Psoas muscle (tissue), 8 donors: ENCODE results near the gene VAV2. TPM values are rescaled to one million over a fixed set of nuclear protein-coding genes. Genes with fewer than 3 reads are reported as not detected.

Experiments used
- ATAC-seq, 4 donors: fragments of 200-7000 bp; cut with Tn5 transposase; one replicate each; pipeline ENCODE4 v1.9.1; 2020; ENCODE audit warnings: moderate library complexity in 3 of 4, mild to moderate bottlenecking in 2 of 4
- DNase-seq, 2 donors: peaks; one replicate each; pipeline ENCODE4 v3.0.0-alpha.2; 2020
- H3K27ac ChIP-seq: fragments of 200-600 bp; one replicate; pipeline ENCODE4 v1.8.0; 2022
- H3K27me3 ChIP-seq, 3 donors: fragments of 200-600 bp in 1 of 3; one replicate each; pipeline versions ENCODE4 v1.6.1 to v1.8.0; 2013 to 2022; ENCODE audit warnings: low read length in 2 of 3, mild to moderate bottlenecking in 2 of 3, moderate library complexity in 1 of 3; ENCODE audit not compliant: insufficient read depth in 3 of 3
- H3K36me3 ChIP-seq, 2 donors: fragments of 200-600 bp in 1 of 2; one replicate each; pipeline versions ENCODE4 v1.6.1 to v1.8.0; 2013 to 2022; ENCODE audit warnings: low read depth in 1 of 2, mild to moderate bottlenecking in 1 of 2, moderate library complexity in 1 of 2; ENCODE audit not compliant: insufficient read depth in 1 of 2
- H3K4me1 ChIP-seq: fragments of 200-600 bp; one replicate; pipeline ENCODE4 v1.8.0; 2022
- H3K4me3 ChIP-seq: fragments of 200-600 bp; one replicate; pipeline ENCODE4 v1.8.0; 2022; ENCODE audit warnings: mild to moderate bottlenecking
- H3K9me3 ChIP-seq: fragments of 200-600 bp; one replicate; pipeline ENCODE4 v1.8.0; 2022
- WGBS, 3 donors: extraction: QIAGEN DNeasy Blood & Tissue Kit; methylation state at CpG; one replicate each; pipeline versions ENCODE4 v1.1.6 to v1.1.7; 2013; 5-methylcytosine and 5-hydroxymethylcytosine counted together
- intact Hi-C, 2 donors: fragments of 100-400 bp; cut with DNase I; formaldehyde crosslinking; loops; one replicate each; pipeline versions ENCODE4 v1.11.0 to v1.14.2; 2022
- polyA plus RNA-seq, 3 donors: library from polyadenylated mRNA; stranded (reverse); fragments of 200-250 nt; gene quantifications; one replicate each; pipeline ENCODE4 v1.2.3, GENCODE V29; 2013
- total RNA-seq, 4 donors: library from RNA; stranded (reverse); fragmentation: NEBNext Ultra II Directional in 2 of 4; extraction: Animal tissue kit (Norgen Biotek cat#: 25700) in 2 of 4; gene quantifications; one replicate each; pipeline versions ENCODE4 v1.2.1 to v1.2.4, GENCODE V29; 2021 to 2023
- TF ChIP-seq, protein P1 (sequence below): fragments of 200-600 bp; IDR thresholded peaks from one replicate; pipeline ENCODE4 v1.8.0; 2022; ENCODE audit warnings: antibody characterized with exemption
- donor health status: healthy with polysubstance abuse.
- donor health status: DM: no; HTN: no; CAD: no; lungs with moderate emphysema.
- donor health status: Bipolar disorder and iron deficiency.
- donor health status: healthy.
- donor health status: DM: yes; HTN: yes; CAD: no.
- donor health status: DM: no; HTN: no; CAD: no.
- donor health status: DM: no; HTN: no; CAD: no.
- donor health status: DM: yes; HTN: yes; CAD: no.

The VAV2 gene
- total and polyA plus RNA-seq, 7 donors, result 0.70 to 2.9 (median 1.4) TPM

DNA sequence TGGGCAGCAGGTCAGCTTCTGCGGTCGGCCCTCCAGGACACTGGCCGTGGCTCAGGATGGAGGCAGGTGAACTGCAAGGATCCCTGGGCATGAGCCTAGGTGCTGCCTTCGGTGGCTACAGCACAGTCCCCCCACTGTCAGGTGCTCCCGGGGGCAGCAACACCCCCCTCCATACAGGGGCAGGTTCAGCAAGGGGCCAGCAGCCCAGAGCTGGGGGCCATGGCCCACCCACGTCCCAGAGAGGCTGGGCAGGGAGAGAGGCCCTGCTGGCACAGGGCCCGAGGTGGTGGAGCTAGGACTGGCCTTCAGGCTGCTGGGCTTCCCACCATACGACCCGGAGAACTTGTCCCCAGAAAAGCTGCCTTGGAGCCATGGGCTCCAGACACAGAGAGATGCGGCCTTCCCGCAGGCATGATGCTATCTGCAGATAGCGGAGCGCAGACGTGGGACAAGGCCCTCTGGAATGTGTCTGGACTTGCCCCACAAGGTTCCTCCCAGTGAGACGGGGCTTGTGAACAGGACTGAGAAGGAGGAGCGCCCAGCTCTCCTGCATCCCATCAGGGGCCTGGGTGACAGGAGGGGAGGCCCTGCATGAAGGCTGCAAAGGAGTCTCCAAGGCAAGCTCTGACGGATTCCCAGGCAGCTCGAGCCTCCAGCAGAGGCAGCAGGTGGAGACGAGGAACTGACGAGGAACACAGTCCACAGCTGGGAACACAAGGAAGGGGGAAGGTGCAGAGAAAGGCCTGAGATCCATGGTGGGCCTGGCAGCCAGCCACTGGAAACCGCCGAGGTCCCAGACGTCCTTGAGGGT, 111.1 kb downstream of the VAV2 start:
- no peaks in the 10 kb centered on the region for H3K4me1 ChIP-seq
- DNase-seq (peak in 1 of 2 donors; percentile 7), ATAC-seq (no peak)
- no peak overlapping the region for H3K27ac ChIP-seq
- H3K27me3 ChIP-seq, result peaks cover 0 to 27% (median 7%) of the 10 kb centered on the region in 3 donors
- no peak overlapping the region for H3K4me3 ChIP-seq
- 74 to 84% (median 77%) methylated on average over 23 of the region's 23 CpGs for WGBS, 3 donors
- TF ChIP-seq, protein P1, sequence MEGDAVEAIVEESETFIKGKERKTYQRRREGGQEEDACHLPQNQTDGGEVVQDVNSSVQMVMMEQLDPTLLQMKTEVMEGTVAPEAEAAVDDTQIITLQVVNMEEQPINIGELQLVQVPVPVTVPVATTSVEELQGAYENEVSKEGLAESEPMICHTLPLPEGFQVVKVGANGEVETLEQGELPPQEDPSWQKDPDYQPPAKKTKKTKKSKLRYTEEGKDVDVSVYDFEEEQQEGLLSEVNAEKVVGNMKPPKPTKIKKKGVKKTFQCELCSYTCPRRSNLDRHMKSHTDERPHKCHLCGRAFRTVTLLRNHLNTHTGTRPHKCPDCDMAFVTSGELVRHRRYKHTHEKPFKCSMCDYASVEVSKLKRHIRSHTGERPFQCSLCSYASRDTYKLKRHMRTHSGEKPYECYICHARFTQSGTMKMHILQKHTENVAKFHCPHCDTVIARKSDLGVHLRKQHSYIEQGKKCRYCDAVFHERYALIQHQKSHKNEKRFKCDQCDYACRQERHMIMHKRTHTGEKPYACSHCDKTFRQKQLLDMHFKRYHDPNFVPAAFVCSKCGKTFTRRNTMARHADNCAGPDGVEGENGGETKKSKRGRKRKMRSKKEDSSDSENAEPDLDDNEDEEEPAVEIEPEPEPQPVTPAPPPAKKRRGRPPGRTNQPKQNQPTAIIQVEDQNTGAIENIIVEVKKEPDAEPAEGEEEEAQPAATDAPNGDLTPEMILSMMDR, result no peak
- no peaks in the 10 kb centered on the region for H3K36me3 ChIP-seq
- intact Hi-C loops, result no loop called here
- H3K9me3 ChIP-seq, result no peaks in the 10 kb centered on the region

DNA sequence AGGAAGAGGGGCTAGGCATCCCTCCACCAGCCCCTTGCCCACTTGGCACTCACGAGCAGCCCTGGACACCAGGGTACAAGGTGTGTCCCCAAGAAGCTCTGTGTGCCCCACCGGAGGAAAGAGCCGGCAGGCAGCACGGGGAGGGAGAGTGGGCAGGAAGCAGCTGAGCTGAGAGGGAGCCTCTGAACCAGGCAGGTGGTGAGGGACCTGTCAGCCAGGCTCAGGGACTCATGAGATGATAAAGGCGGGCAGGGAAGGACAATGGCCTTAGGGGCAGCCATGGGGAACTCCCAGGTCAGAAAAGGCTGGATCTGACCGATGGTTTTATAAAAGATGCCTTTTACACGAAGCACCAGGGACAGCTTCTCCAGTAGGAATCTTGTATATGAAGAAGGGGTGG, 112.0 kb downstream of the VAV2 start:
- no peak overlapping the region for H3K4me3 ChIP-seq
- TF ChIP-seq, protein P1, result no peak
- no peak overlapping the region for H3K27ac ChIP-seq
- peaks cover 0 to 36% (median 7%) of the 10 kb centered on the region in 3 donors for H3K27me3 ChIP-seq
- H3K9me3 ChIP-seq, result no peaks in the 10 kb centered on the region
- no peaks in the 10 kb centered on the region for H3K4me1 ChIP-seq
- H3K36me3 ChIP-seq, result no peaks in the 10 kb centered on the region
- ATAC-seq, result no peak
- peak in 1 of 2 donors; percentile 5 for DNase-seq
- intact Hi-C loops, result no loop called here
- 77 to 89% (median 82%) methylated on average over 7 of the region's 7 CpGs for WGBS, 3 donors

DNA sequence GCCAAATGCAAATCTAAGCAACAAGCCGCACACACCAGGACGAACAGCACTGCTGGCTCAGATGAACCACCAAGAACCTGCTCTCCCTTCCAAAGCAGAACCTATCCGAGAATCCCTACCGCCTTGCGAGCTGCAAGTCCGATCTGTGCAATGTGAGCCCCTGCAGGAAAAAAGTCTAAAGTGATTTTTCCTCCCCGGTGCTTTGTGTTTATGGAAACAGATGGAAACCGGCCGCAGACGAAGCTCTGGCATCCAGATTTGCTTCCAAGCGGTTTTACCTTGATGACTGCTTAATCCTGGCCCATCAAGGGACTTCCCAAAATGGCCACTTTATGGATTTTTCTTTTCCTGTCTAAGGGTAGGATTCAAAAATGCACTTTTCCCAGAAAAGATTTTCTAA, 112.5 kb downstream of the VAV2 start:
- no peak overlapping the region for H3K27ac ChIP-seq
- TF ChIP-seq, protein P1, result no peak
- H3K9me3 ChIP-seq, result no peaks in the 10 kb centered on the region
- WGBS, 3 donors, result 87 to 91% (median 88%) methylated on average over 11 of the region's 11 CpGs
- no peak for ATAC-seq
- no peak overlapping the region for H3K4me3 ChIP-seq
- H3K36me3 ChIP-seq, result no peaks in the 10 kb centered on the region
- H3K27me3 ChIP-seq, result peaks cover 0 to 39% (median 7%) of the 10 kb centered on the region in 3 donors
- H3K4me1 ChIP-seq, result no peaks in the 10 kb centered on the region
- DNase-seq, result no peak
- intact Hi-C loops, result no loop called here

DNA sequence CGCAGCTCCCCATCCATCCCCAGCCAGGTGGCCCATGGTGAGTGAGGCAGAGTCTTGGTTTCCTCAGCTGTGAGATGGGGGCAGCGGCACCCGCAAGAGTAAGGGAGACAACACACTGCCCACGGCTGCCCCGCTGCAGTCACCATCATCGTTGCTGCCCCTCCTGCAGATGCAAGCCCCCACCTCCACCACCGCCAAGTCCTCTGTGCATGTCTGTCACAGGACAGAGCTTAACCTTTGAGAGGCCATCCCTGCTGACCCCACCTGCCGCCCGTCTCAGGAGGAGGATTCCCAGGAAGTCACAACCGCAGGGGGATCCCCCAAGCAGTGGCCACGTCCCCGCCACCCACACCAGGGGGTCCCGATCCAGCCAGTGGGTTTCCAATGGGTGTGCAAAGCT, 113.7 kb downstream of the VAV2 start:
- Histone ChIP-seq H3K4me1 (no peaks in the 10 kb centered on the region), H3K9me3 (no peaks in the 10 kb centered on the region), H3K27me3 (peaks cover 0 to 36% (median 7%) of the 10 kb centered on the region in 3 donors), H3K4me3 (no peak overlapping the region), H3K36me3 (no peaks in the 10 kb centered on the region), H3K27ac (no peak overlapping the region)
- WGBS, 3 donors, result 90 to 93% (median 93%) methylated on average over 13 of the region's 13 CpGs
- ATAC-seq (no peak), DNase-seq (no peak)
- TF ChIP-seq, protein P1, result no peak
- intact Hi-C loops, result no loop called here

DNA sequence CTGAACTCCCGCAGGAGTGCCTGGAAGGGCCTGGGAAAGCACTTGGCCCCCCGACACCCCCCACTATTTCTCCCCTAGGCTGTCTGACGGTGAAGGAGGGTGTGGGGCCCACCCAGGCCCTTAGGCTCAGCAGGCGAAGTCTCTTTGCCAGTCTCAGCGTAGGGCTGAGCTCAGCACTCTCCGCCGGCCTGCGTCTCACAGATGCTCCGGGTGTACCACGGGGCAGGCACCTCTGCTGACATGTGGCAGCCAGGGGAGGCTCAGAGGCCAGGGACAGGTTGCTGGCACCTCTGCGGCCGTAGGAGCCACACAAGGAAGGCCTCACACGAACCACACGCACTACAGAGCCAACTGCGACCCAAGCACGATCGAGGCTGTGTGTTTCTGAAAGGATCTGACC, 114.2 kb downstream of the VAV2 start:
- H3K36me3 ChIP-seq, result no peaks in the 10 kb centered on the region

More for the DNA sequence above, 114.2 kb downstream of the VAV2 start:
- no peak overlapping the region for H3K27ac ChIP-seq
- 92% methylated on average over 17 of the region's 17 CpGs for WGBS, 3 donors
- no peaks in the 10 kb centered on the region for H3K4me1 ChIP-seq
- intact Hi-C loops, result no loop called here
- TF ChIP-seq, protein P1, result no peak
- no peaks in the 10 kb centered on the region for H3K9me3 ChIP-seq
- ATAC-seq (no peak), DNase-seq (no peak)
- H3K4me3 ChIP-seq, result no peak overlapping the region
- H3K27me3 ChIP-seq, result peaks cover 0 to 38% (median 5%) of the 10 kb centered on the region in 3 donors
